GM12872 (cell line): ENCODE results near the gene CEP95.

Experiments
- CTCF ChIP-seq: IDR thresholded peaks from 3 replicates; pipeline ENCODE4 v1.5.1; 2011; ENCODE audit warnings: low read depth, mild to moderate bottlenecking, low read length, moderate library complexity; ENCODE audit not compliant: insufficient read depth

The CEP95 gene

GRCh38 chr17:64532409-64532808 lies 25.6 kb downstream of the CEP95 start:
- TF ChIP-seq CTCF = no peak

- no peak for TF ChIP-seq CTCF
Observed at GRCh38 chr17:64533784-64534183, 27.0 kb downstream of the CEP95 start.

- TF ChIP-seq CTCF = peak; percentile 33; the same call in 1 of the 3 replicates
Observed at GRCh38 chr17:64534187-64534586, 27.4 kb downstream of the CEP95 start.

GRCh38 chr17:64535357-64535756 lies 28.6 kb downstream of the CEP95 start:
- no peak for TF ChIP-seq CTCF

- TF ChIP-seq CTCF = no peak
Observed at GRCh38 chr17:64536913-64537312, 30.1 kb downstream of the CEP95 start.

GRCh38 chr17:64537488-64537887 lies 30.7 kb downstream of the CEP95 start:
- TF ChIP-seq CTCF = no peak

GRCh38 chr17:64538508-64539130 lies 31.8 kb downstream of the CEP95 start:
- no peak for TF ChIP-seq CTCF
